ENCODE data around the gene PRTFDC1.

The PRTFDC1 gene

GRCh38 chr10:24884316-24884715 lies 68.1 kb downstream of the PRTFDC1 start:
- no peak overlapping the region for H3K4me3 ChIP-seq
- H3K27ac ChIP-seq = 0 out of 22 replicates have a peak overlapping the region, but pooled peaks of 1 of the 11 experiments have one; percentile 57
- no peaks in the 10 kb centered on the region for H3K36me3 ChIP-seq
- H3K27me3 ChIP-seq = no peaks in the 10 kb centered on the region
- peaks cover 0 to 14% (median 3%) of the 10 kb centered on the region in 11 experiments; a peak in 8 of 22 replicates for H3K9me3 ChIP-seq (replicated peaks in 1 of 11)
- no peaks in the 10 kb centered on the region for H4K20me1 ChIP-seq
- no peak overlapping the region for H3K9ac ChIP-seq
- H3K4me1 ChIP-seq = peaks cover 9 to 51% (median 26%) of the 10 kb centered on the region in 10 experiments; a peak in 19 of 20 replicates
- no peak for TF ChIP-seq Cebpa-rat (IDR thresholded peaks at IDR 0.05)
- peak overlapping the region in 3 of 11 experiments; percentile 50 to 80 (median 72); a peak in 3 of 22 replicates for H3K4me2 ChIP-seq

GRCh38 chr10:24883176-24883575 lies 69.2 kb downstream of the PRTFDC1 start:
- H3K36me3 ChIP-seq = no peaks in the 10 kb centered on the region
- H3K4me2 ChIP-seq = peak overlapping the region in 8 of 11 experiments; percentile 5 to 80 (median 48); a peak in 14 of 22 replicates
- no peaks in the 10 kb centered on the region for H3K27me3 ChIP-seq
- peak overlapping the region in 4 of 11 experiments; percentile 15 to 45 (median 32); a peak in 4 of 22 replicates for H3K9ac ChIP-seq
- H4K20me1 ChIP-seq = no peaks in the 10 kb centered on the region
- peaks cover 0 to 14% (median 3%) of the 10 kb centered on the region in 11 experiments; a peak in 8 of 22 replicates for H3K9me3 ChIP-seq (replicated peaks in 1 of 11)
- H3K4me1 ChIP-seq = peaks cover 9 to 62% (median 26%) of the 10 kb centered on the region in 10 experiments; a peak in 19 of 20 replicates
- peak overlapping the region in 5 of 11 experiments; percentile 40 to 76 (median 67); a peak in 9 of 22 replicates for H3K27ac ChIP-seq
- no peak overlapping the region for H3K4me3 ChIP-seq
- no peak for TF ChIP-seq Cebpa-rat (IDR thresholded peaks at IDR 0.05)

- Histone ChIP-seq H3K27ac (peak overlapping the region in 4 of 11 experiments; percentile 12 to 73 (median 50); a peak in 6 of 22 replicates), H3K9ac (0 out of 22 replicates have a peak overlapping the region, but pooled peaks of 1 of the 11 experiments have one; percentile 21), H3K4me3 (no peak overlapping the region; a peak in 1 of 20 replicates), H3K27me3 (no peaks in the 10 kb centered on the region), H3K4me2 (peak overlapping the region; percentile 26 to 77 (median 57)), H3K4me1 (peaks cover 9 to 56% (median 20%) of the 10 kb centered on the region in 10 experiments; a peak in 19 of 20 replicates), H4K20me1 (no peaks in the 10 kb centered on the region), H3K36me3 (no peaks in the 10 kb centered on the region), H3K9me3 (replicated peaks in 1 of 11) (peaks cover 0 to 11% (median 2%) of the 10 kb centered on the region in 11 experiments; a peak in 8 of 22 replicates)
- no peak for TF ChIP-seq Cebpa-rat (IDR thresholded peaks at IDR 0.05)
Measured at GRCh38 chr10:24882047-24882698, 70.2 kb downstream of the PRTFDC1 start.

- peaks cover 0 to 5% (median 0%) of the 10 kb centered on the region in 11 experiments; a peak in 2 of 22 replicates for H3K36me3 ChIP-seq
Measured at GRCh38 chr10:24879861-24880260, 72.5 kb downstream of the PRTFDC1 start.

GRCh38 chr10:24874133-24874532 lies 78.3 kb downstream of the PRTFDC1 start:
- H3K4me3 ChIP-seq = no peak overlapping the region; a peak in 1 of 20 replicates
- H3K9ac ChIP-seq = peak overlapping the region in 1 of 11 experiments; percentile 59; a peak in 1 of 22 replicates
- peak overlapping the region in 4 of 11 experiments; percentile 45 to 81 (median 66); a peak in 7 of 22 replicates for H3K4me2 ChIP-seq
- H3K27me3 ChIP-seq = no peaks in the 10 kb centered on the region
- peaks cover 0 to 8% (median 0%) of the 10 kb centered on the region in 11 experiments; a peak in 2 of 22 replicates for H3K36me3 ChIP-seq
- H3K4me1 ChIP-seq = peaks cover 0 to 63% (median 4%) of the 10 kb centered on the region in 10 experiments; a peak in 10 of 20 replicates
- H3K9me3 ChIP-seq (replicated peaks in 1 of 11) = peaks cover 7 to 25% (median 12%) of the 10 kb centered on the region in 11 experiments; a peak in 21 of 22 replicates
- TF ChIP-seq Cebpa-rat (IDR thresholded peaks at IDR 0.05) = no peak
- no peaks in the 10 kb centered on the region for H4K20me1 ChIP-seq
- peak overlapping the region in 5 of 11 experiments; percentile 61 to 93 (median 84); a peak in 7 of 22 replicates for H3K27ac ChIP-seq

More at GRCh38 chr10:24879861-24880260, 72.5 kb downstream of the PRTFDC1 start:
- no peak for TF ChIP-seq Cebpa-rat (IDR thresholded peaks at IDR 0.05)
- H3K9ac ChIP-seq = no peak overlapping the region
- H3K27ac ChIP-seq = no peak overlapping the region
- no peaks in the 10 kb centered on the region for H4K20me1 ChIP-seq
- H3K4me2 ChIP-seq = peak overlapping the region in 1 of 11 experiments; percentile 32; a peak in 1 of 22 replicates
- H3K27me3 ChIP-seq = no peaks in the 10 kb centered on the region
- H3K4me3 ChIP-seq = no peak overlapping the region
- peaks cover 9 to 55% (median 20%) of the 10 kb centered on the region in 10 experiments; a peak in 19 of 20 replicates for H3K4me1 ChIP-seq
- peaks cover 3 to 14% (median 8%) of the 10 kb centered on the region in 11 experiments; a peak in 21 of 22 replicates for H3K9me3 ChIP-seq (replicated peaks in 1 of 11)

GRCh38 chr10:24873281-24873683 lies 79.1 kb downstream of the PRTFDC1 start:
- Histone ChIP-seq H3K4me1 (peaks cover 0 to 57% (median 4%) of the 10 kb centered on the region in 10 experiments; a peak in 10 of 20 replicates), H3K4me2 (peak overlapping the region in 6 of 11 experiments; percentile 31 to 81 (median 54); a peak in 11 of 22 replicates), H4K20me1 (no peaks in the 10 kb centered on the region), H3K27me3 (no peaks in the 10 kb centered on the region), H3K9me3 (replicated peaks in 1 of 11) (peaks cover 7 to 25% (median 12%) of the 10 kb centered on the region in 11 experiments; a peak in 21 of 22 replicates), H3K36me3 (peaks cover 0 to 8% (median 0%) of the 10 kb centered on the region in 11 experiments; a peak in 2 of 22 replicates), H3K27ac (peak overlapping the region in 5 of 11 experiments; percentile 61 to 93 (median 84); a peak in 9 of 22 replicates), H3K9ac (peak overlapping the region in 4 of 11 experiments; percentile 17 to 75 (median 72); a peak in 6 of 22 replicates), H3K4me3 (no peak overlapping the region)
- TF ChIP-seq Cebpa-rat (IDR thresholded peaks at IDR 0.05) = peak in 9 of 11 experiments; percentile 25 to 95 (median 73); a peak in 15 of 22 replicates

GRCh38 chr10:24872790-24873182 lies 79.6 kb downstream of the PRTFDC1 start:
- peaks cover 0 to 8% (median 0%) of the 10 kb centered on the region in 11 experiments; a peak in 2 of 22 replicates for H3K36me3 ChIP-seq
- TF ChIP-seq Cebpa-rat (IDR thresholded peaks at IDR 0.05) = no peak
- peaks cover 0 to 58% (median 4%) of the 10 kb centered on the region in 10 experiments; a peak in 10 of 20 replicates for H3K4me1 ChIP-seq
- H3K4me3 ChIP-seq = no peak overlapping the region
- H3K4me2 ChIP-seq = peak overlapping the region in 5 of 11 experiments; percentile 42 to 81 (median 62); a peak in 10 of 22 replicates
- peaks cover 7 to 25% (median 12%) of the 10 kb centered on the region in 11 experiments; a peak in 21 of 22 replicates for H3K9me3 ChIP-seq (replicated peaks in 1 of 11)
- H3K27ac ChIP-seq = peak overlapping the region in 6 of 11 experiments; percentile 29 to 93 (median 82); a peak in 10 of 22 replicates
- no peaks in the 10 kb centered on the region for H4K20me1 ChIP-seq
- no peaks in the 10 kb centered on the region for H3K27me3 ChIP-seq
- peak overlapping the region in 4 of 11 experiments; percentile 53 to 75 (median 72); a peak in 6 of 22 replicates for H3K9ac ChIP-seq

- Histone ChIP-seq H3K27ac (peak overlapping the region in 4 of 11 experiments; percentile 33 to 93 (median 69); a peak in 6 of 22 replicates), H3K9ac (peak overlapping the region in 2 of 11 experiments; percentile 74 to 75; a peak in 2 of 22 replicates)
Measured at GRCh38 chr10:24872049-24872789, 80.2 kb downstream of the PRTFDC1 start.

More at GRCh38 chr10:24872049-24872789, 80.2 kb downstream of the PRTFDC1 start:
- H3K4me1 ChIP-seq = peaks cover 0 to 63% (median 4%) of the 10 kb centered on the region in 10 experiments; a peak in 10 of 20 replicates
- no peaks in the 10 kb centered on the region for H3K27me3 ChIP-seq
- no peak for TF ChIP-seq Cebpa-rat (IDR thresholded peaks at IDR 0.05)
- no peaks in the 10 kb centered on the region for H4K20me1 ChIP-seq
- no peak overlapping the region for H3K4me3 ChIP-seq
- H3K36me3 ChIP-seq = peaks cover 0 to 8% (median 0%) of the 10 kb centered on the region in 11 experiments; a peak in 2 of 22 replicates
- peak overlapping the region in 3 of 11 experiments; percentile 62 to 81 (median 70); a peak in 6 of 22 replicates for H3K4me2 ChIP-seq
- H3K9me3 ChIP-seq (replicated peaks in 1 of 11) = peaks cover 7 to 25% (median 12%) of the 10 kb centered on the region in 11 experiments; a peak in 21 of 22 replicates

Data from BLaER1 treated with 17β-estradiol and CSF1 and Interleukin-3, amounts not matched to agents 10 nM and 100 nM (cell line).